Testis (tissue), 2 donors: ENCODE measurements around the gene TBC1D22A.

Experiments used
- POLR2A ChIP-seq: fragments of 450-650 bp; IDR thresholded peaks from one replicate; pipeline ENCODE4 v1.6.1; 2017; ENCODE audit warnings: antibody characterized with exemption, mild to moderate bottlenecking, moderate library complexity
- TF ChIP-seq, protein P1 (sequence below), 3 experiments: fragments of 450-650 bp in 2 of 3; fragments of 200-600 bp in 1 of 3; sonication (generic) in 1 of 3; IDR thresholded peaks; one replicate each; pipeline ENCODE4 v1.5.1; 2016 to 2019; ENCODE audit warnings: antibody characterized with exemption in 3 of 3, mild to moderate bottlenecking in 2 of 3, moderate library complexity in 1 of 3

- TF ChIP-seq, protein P1, sequence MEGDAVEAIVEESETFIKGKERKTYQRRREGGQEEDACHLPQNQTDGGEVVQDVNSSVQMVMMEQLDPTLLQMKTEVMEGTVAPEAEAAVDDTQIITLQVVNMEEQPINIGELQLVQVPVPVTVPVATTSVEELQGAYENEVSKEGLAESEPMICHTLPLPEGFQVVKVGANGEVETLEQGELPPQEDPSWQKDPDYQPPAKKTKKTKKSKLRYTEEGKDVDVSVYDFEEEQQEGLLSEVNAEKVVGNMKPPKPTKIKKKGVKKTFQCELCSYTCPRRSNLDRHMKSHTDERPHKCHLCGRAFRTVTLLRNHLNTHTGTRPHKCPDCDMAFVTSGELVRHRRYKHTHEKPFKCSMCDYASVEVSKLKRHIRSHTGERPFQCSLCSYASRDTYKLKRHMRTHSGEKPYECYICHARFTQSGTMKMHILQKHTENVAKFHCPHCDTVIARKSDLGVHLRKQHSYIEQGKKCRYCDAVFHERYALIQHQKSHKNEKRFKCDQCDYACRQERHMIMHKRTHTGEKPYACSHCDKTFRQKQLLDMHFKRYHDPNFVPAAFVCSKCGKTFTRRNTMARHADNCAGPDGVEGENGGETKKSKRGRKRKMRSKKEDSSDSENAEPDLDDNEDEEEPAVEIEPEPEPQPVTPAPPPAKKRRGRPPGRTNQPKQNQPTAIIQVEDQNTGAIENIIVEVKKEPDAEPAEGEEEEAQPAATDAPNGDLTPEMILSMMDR (IDR thresholded peaks at IDR 0.05): no peak
- TF ChIP-seq POLR2A: no peak
Measured at GRCh38 chr22:46972901-46973831, 210.7 kb downstream of the TBC1D22A start.
